AG04450 (cell line): ENCODE results near the gene VENTX. TPM values are rescaled to one million over a fixed set of nuclear protein-coding genes. Genes with fewer than 3 reads are reported as not detected.
"Not testable (repeated sequence)": the region's sequence is repeated elsewhere in the genome, so short reads cannot be mapped to it uniquely, and the experiment has no call there.

ENCODE experiments used
- CTCF ChIA-PET: fragments of 300-600, 350-600 bp; formaldehyde crosslinking; extraction: SDS; loops from one replicate; lab custom pipeline; 2022; ENCODE audit warnings: antibody characterized with exemption, inconsistent platforms; lab: Charles Lee
- POLR2A ChIA-PET: fragments of 350-600 bp; formaldehyde crosslinking; extraction: SDS; loops from one replicate; lab custom pipeline; 2021; ENCODE audit warnings: antibody characterized with exemption, inconsistent platforms; lab: Yijun Ruan, JAX
- DNase-seq: peaks from one replicate; pipeline ENCODE4 v3.0.0-alpha.2; 2011; ENCODE audit warnings: low read depth, low spot score
- H3K27ac ChIP-seq: one replicate; pipeline ENCODE4 v1.5.1; 2012; ENCODE audit warnings: low read depth, low read length, control low read depth
- H3K27me3 ChIP-seq: one replicate; pipeline ENCODE4 v1.6.0; 2012; ENCODE audit warnings: low read length; ENCODE audit not compliant: control insufficient read depth, insufficient read depth
- H3K4me3 ChIP-seq: 2 replicates; pipeline ENCODE4 v1.5.1; 2011; ENCODE audit warnings: mild to moderate bottlenecking, low read depth, low read length, control low read depth
- H3K9me3 ChIP-seq: 2 replicates; pipeline ENCODE4 v1.5.1; 2012; ENCODE audit warnings: low read length; ENCODE audit not compliant: control insufficient read depth, insufficient read depth
- CTCF ChIP-seq: IDR thresholded peaks from 2 replicates; pipeline ENCODE4 v1.5.1; 2011; ENCODE audit warnings: low read depth, low read length, control low read depth, inconsistent platforms
- polyA plus RNA-seq: library from polyadenylated mRNA; depleted of rRNA; stranded (reverse); fragments of >200 nt; gene quantifications from 2 replicates; pipeline ENCODE4 v1.2.3, GENCODE V29; 2011

Gene VENTX
- polyA plus RNA-seq, 1 experiment, result not detected

GRCh38 chr10:133231244-133231945, 6.3 kb upstream of the VENTX start:
- Histone ChIP-seq H3K4me3 (no peak overlapping the region), H3K27ac (no peak overlapping the region), H3K27me3 (peaks cover 57% of the 10 kb centered on the region), H3K9me3 (peaks cover 3% of the 10 kb centered on the region; the same call in 1 of the 2 replicates)
- POLR2A ChIA-PET, result no interaction called here
- no peak for TF ChIP-seq CTCF
- no peak for DNase-seq
- CTCF ChIA-PET, result no interaction called here

GRCh38 chr10:133231946-133232574, 5.6 kb upstream of the VENTX start:
- H3K27me3 ChIP-seq, result peaks cover 63% of the 10 kb centered on the region
- TF ChIP-seq CTCF, result no peak
- H3K9me3 ChIP-seq, result peaks cover 3% of the 10 kb centered on the region; the same call in 1 of the 2 replicates
- no peak overlapping the region for H3K4me3 ChIP-seq
- CTCF ChIA-PET, result no interaction called here
- POLR2A ChIA-PET, result no interaction called here
- DNase-seq, result no peak
- H3K27ac ChIP-seq, result no peak overlapping the region

GRCh38 chr10:133234796-133235195, 2.9 kb upstream of the VENTX start:
- DNase-seq, POLR2A ChIA-PET, CTCF ChIA-PET: not testable (repeated sequence)

GRCh38 chr10:133235265-133235855, 2.3 kb upstream of the VENTX start:
- ChIA-PET POLR2A (no interaction called here), CTCF (no interaction called here)
- Histone ChIP-seq H3K4me3 (no peak overlapping the region), H3K27me3 (peaks cover 73% of the 10 kb centered on the region), H3K9me3 (peaks cover 3% of the 10 kb centered on the region; the same call in 1 of the 2 replicates), H3K27ac (no peak overlapping the region)
- DNase-seq, result no peak
- TF ChIP-seq CTCF, result no peak

More at GRCh38 chr10:133234796-133235195, 2.9 kb upstream of the VENTX start:
- H3K9me3 ChIP-seq, H3K4me3 ChIP-seq, H3K27ac ChIP-seq: not testable (repeated sequence)
- H3K27me3 ChIP-seq, result peaks cover 71% of the 10 kb centered on the region

- no peak for DNase-seq
- ChIA-PET CTCF (no interaction called here), POLR2A (no interaction called here)
- Histone ChIP-seq H3K27me3 (peaks cover 75% of the 10 kb centered on the region), H3K4me3 (no peak overlapping the region), H3K27ac (no peak overlapping the region), H3K9me3 (peaks cover 3% of the 10 kb centered on the region; the same call in 1 of the 2 replicates)
- no peak for TF ChIP-seq CTCF
Measured at GRCh38 chr10:133235932-133236331, 1.7 kb upstream of the VENTX start.
